ENCODE measurements around the gene RAB11FIP3. TPM values are rescaled to one million over a fixed set of nuclear protein-coding genes. Genes with fewer than 3 reads are reported as not detected.
A peak's percentile ranks its signal among the peaks of the same experiment; 100 is the strongest.

Gene RAB11FIP3
- total and polyA plus RNA-seq, 9 of the 15 experiments (the other 6 are each of a cell fraction or from before 2014, with no cell fraction given): 0.46 to 13.1 (median 4.3) TPM

- TF ChIP-seq CTCFL (IDR thresholded peaks at IDR 0.05; ENCODE audit: borderline replicate concordance, insufficient read depth, low read depth, low read length, poor library complexity, severe bottlenecking): peak; percentile 73
- TF ChIP-seq ZNF586 (CRISPR knock-in tag; conservative IDR thresholded peaks at IDR 0.05): no peak
- TF ChIP-seq MAFK (IDR thresholded peaks at IDR 0.05; ENCODE audit: low read length): no peak
- no peak for TF ChIP-seq ATF1 (CRISPR knock-in tag; IDR thresholded peaks at IDR 0.05)
- TF ChIP-seq ATF1 (tag; IDR thresholded peaks at IDR 0.05): no peak
- no peak for TF ChIP-seq ZNF316 (IDR thresholded peaks at IDR 0.05)
- TF ChIP-seq BRCA1 (IDR thresholded peaks at IDR 0.05): no peak
- no peak for TF ChIP-seq BRCA1 (CRISPR knock-in tag; IDR thresholded peaks at IDR 0.05)
- peak in 1 of 3 experiments; percentile 29 for TF ChIP-seq YY1 (IDR thresholded peaks at IDR 0.05; ENCODE audit: borderline replicate concordance in 1 of 3, control insufficient read depth in 1 of 3, extremely low read depth in 1 of 3, insufficient read depth in 3 of 3, insufficient read length in 1 of 3, insufficient replicate concordance in 2 of 3, low read depth in 1 of 3, low read length in 2 of 3)
- no peak for TF ChIP-seq PURB (CRISPR knock-in tag; IDR thresholded peaks at IDR 0.05; ENCODE audit: low read depth)
- TF ChIP-seq WHSC1 (IDR thresholded peaks at IDR 0.05; ENCODE audit: low read length): no peak
- 0 out of 2 replicates have a peak, but pooled peaks have one; percentile 8 for TF ChIP-seq ZNF3 (CRISPR knock-in tag; IDR thresholded peaks at IDR 0.05)
- no peak for TF ChIP-seq NFIX (CRISPR knock-in tag; IDR thresholded peaks at IDR 0.05; ENCODE audit: low read depth)
- TF ChIP-seq TCF3 (CRISPR knock-in tag; IDR thresholded peaks at IDR 0.05): 0 out of 2 replicates have a peak, but pooled peaks have one; percentile 8
- no peak for TF ChIP-seq SNRNP70 (optimal IDR thresholded peaks at IDR 0.05; ENCODE audit: low read depth, low read length)
- no peak for TF ChIP-seq ID3 (CRISPR knock-in tag; IDR thresholded peaks at IDR 0.05)
- TF ChIP-seq ID3 (tag; IDR thresholded peaks at IDR 0.05): no peak
- TF ChIP-seq HSF4 (CRISPR knock-in tag; IDR thresholded peaks at IDR 0.05; ENCODE audit: borderline replicate concordance): no peak
These were observed 27.6 kb upstream of the RAB11FIP3 start (continued) for GRCh38 chr16:397736-398332.

All from K562 (cell line).